WTC11 (cell line): ENCODE measurements around the gene GABRR3. TPM values are rescaled to one million over a fixed set of nuclear protein-coding genes. Genes with fewer than 3 reads are reported as not detected.

Experiments
- ATAC-seq: fragments of 200-7000 bp; cut with Tn5 transposase; 2 replicates; pipeline ENCODE4 v1.10.0; 2021; ENCODE audit warnings: mild to moderate bottlenecking, moderate library complexity
- CTCF ChIA-PET: fragments of 300-600 bp; sonication (Branson Sonifier 250); formaldehyde crosslinking; loops from one replicate; lab custom pipeline; 2021; ENCODE audit warnings: antibody characterized with exemption; lab: Charles Lee
- POLR2A ChIA-PET: fragments of 350-600 bp; sonication (Branson Sonifier 250); formaldehyde crosslinking; loops from one replicate; lab custom pipeline; 2021; ENCODE audit warnings: antibody characterized with exemption; lab: Charles Lee
- DNase-seq: peaks from one replicate; pipeline ENCODE4 v3.0.0; 2021; ENCODE audit warnings: low spot score
- H3K27ac Mint-ChIP-seq: 2 replicates; pipeline ENCODE4 v1.8.0; 2021; ENCODE audit warnings: mixed read lengths
- H3K27me3 Mint-ChIP-seq: 2 replicates; pipeline ENCODE4 v1.8.0; 2021; ENCODE audit warnings: low read depth, mild to moderate bottlenecking, moderate library complexity, mixed read lengths
- H3K36me3 Mint-ChIP-seq: 2 replicates; pipeline ENCODE4 v1.8.0; 2021; ENCODE audit warnings: mixed read lengths
- H3K4me1 Mint-ChIP-seq: 2 replicates; pipeline ENCODE4 v1.8.0; 2022; ENCODE audit warnings: mixed read lengths
- H3K4me3 Mint-ChIP-seq: 2 replicates; pipeline ENCODE4 v1.8.0; 2021; ENCODE audit warnings: mild to moderate bottlenecking, moderate library complexity, mixed read lengths
- H3K9me3 Mint-ChIP-seq: 2 replicates; pipeline ENCODE4 v1.8.0; 2021; ENCODE audit warnings: mixed read lengths
- ATF3 ChIP-seq: sonication (generic); formaldehyde crosslinking; conservative IDR thresholded peaks from 2 replicates; pipeline ENCODE4 v1.8.1; 2022; ENCODE audit warnings: mild to moderate bottlenecking, missing genetic modification reagents
- ERG ChIP-seq: fragments of 250-450 bp; sonication (Bioruptor Pico); IDR thresholded peaks from 2 replicates; pipeline ENCODE4 v1.8.0; 2021; ENCODE audit warnings: mild to moderate bottlenecking
- ETV6 ChIP-seq: sonication (generic); formaldehyde crosslinking; IDR thresholded peaks from 2 replicates; pipeline ENCODE4 v1.8.1; 2022; ENCODE audit warnings: mild to moderate bottlenecking, missing genetic modification reagents
- FOXP1 ChIP-seq: sonication (generic); formaldehyde crosslinking; IDR thresholded peaks from 2 replicates; pipeline ENCODE4 v1.8.0; 2022; ENCODE audit warnings: missing genetic modification reagents, mild to moderate bottlenecking, moderate library complexity, borderline replicate concordance
- GABPB1 ChIP-seq: sonication (generic); formaldehyde crosslinking; IDR thresholded peaks from 2 replicates; pipeline ENCODE4 v1.8.1; 2023; ENCODE audit warnings: mild to moderate bottlenecking, missing genetic modification reagents
- MXD4 ChIP-seq: fragments of 250-450 bp; sonication (Bioruptor Pico); IDR thresholded peaks from 2 replicates; pipeline ENCODE4 v1.8.0; 2021; ENCODE audit warnings: mild to moderate bottlenecking, moderate library complexity, borderline replicate concordance
- OVOL2 ChIP-seq: fragments of 250-450 bp; sonication (Bioruptor Pico); IDR thresholded peaks from 2 replicates; pipeline ENCODE4 v1.9.0; 2021; ENCODE audit warnings: mild to moderate bottlenecking, borderline replicate concordance
- TP53 ChIP-seq: sonication (generic); formaldehyde crosslinking; IDR thresholded peaks from 2 replicates; pipeline ENCODE4 v1.8.1; 2023; ENCODE audit warnings: mild to moderate bottlenecking, missing genetic modification reagents
- USF2 ChIP-seq: sonication (generic); formaldehyde crosslinking; IDR thresholded peaks from 2 replicates; pipeline ENCODE4 v1.8.1; 2023; ENCODE audit warnings: mild to moderate bottlenecking, missing genetic modification reagents, moderate library complexity
- ZNF138 ChIP-seq: sonication (generic); formaldehyde crosslinking; conservative IDR thresholded peaks from 2 replicates; pipeline ENCODE4 v1.8.1; 2022; ENCODE audit warnings: mild to moderate bottlenecking, moderate library complexity, missing genetic modification reagents
- ZNF317 ChIP-seq: sonication (generic); formaldehyde crosslinking; IDR thresholded peaks from 2 replicates; pipeline ENCODE4 v1.8.1; 2023; ENCODE audit warnings: low read depth, mild to moderate bottlenecking, moderate library complexity, missing genetic modification reagents, borderline replicate concordance
- ZNF416 ChIP-seq: fragments of 250-450 bp; sonication (Bioruptor Pico); IDR thresholded peaks from 2 replicates; pipeline ENCODE4 v1.9.0; 2021; ENCODE audit warnings: mild to moderate bottlenecking, inconsistent platforms
- ZNF512 ChIP-seq: sonication (generic); formaldehyde crosslinking; IDR thresholded peaks from 2 replicates; pipeline ENCODE4 v1.8.1; 2022; ENCODE audit warnings: missing genetic modification reagents, borderline replicate concordance
- total RNA-seq: library from RNA; stranded (reverse); gene quantifications from 3 replicates; pipeline ENCODE4 v1.2.3, GENCODE V29; 2021
- TF ChIP-seq, protein P1 (sequence below): sonication (generic); formaldehyde crosslinking; IDR thresholded peaks from 2 replicates; pipeline ENCODE4 v1.8.0; 2023; ENCODE audit warnings: missing genetic modification reagents, mild to moderate bottlenecking, borderline replicate concordance
- TF ChIP-seq, protein P2 (sequence below): sonication (generic); formaldehyde crosslinking; IDR thresholded peaks from 2 replicates; pipeline ENCODE4 v1.8.1; 2023; ENCODE audit warnings: mild to moderate bottlenecking, moderate library complexity, missing genetic modification reagents
- TF ChIP-seq, protein P3 (sequence below): sonication (generic); formaldehyde crosslinking; IDR thresholded peaks from 2 replicates; pipeline ENCODE4 v1.8.1; 2022; ENCODE audit warnings: low read depth, missing genetic modification reagents, borderline replicate concordance
- TF ChIP-seq, protein P4 (sequence below): sonication (generic); formaldehyde crosslinking; IDR thresholded peaks from 2 replicates; pipeline ENCODE4 v1.8.1; 2022; ENCODE audit warnings: mild to moderate bottlenecking, missing genetic modification reagents, moderate library complexity, borderline replicate concordance
- TF ChIP-seq, protein P5 (sequence below): fragments of 250-450 bp; sonication (Bioruptor Pico); IDR thresholded peaks from 2 replicates; pipeline ENCODE4 v1.9.0; 2021; ENCODE audit warnings: moderate library complexity, mild to moderate bottlenecking, inconsistent platforms, borderline replicate concordance

Gene GABRR3
- total RNA-seq, 1 experiment from 2014 or later: not detected

DNA sequence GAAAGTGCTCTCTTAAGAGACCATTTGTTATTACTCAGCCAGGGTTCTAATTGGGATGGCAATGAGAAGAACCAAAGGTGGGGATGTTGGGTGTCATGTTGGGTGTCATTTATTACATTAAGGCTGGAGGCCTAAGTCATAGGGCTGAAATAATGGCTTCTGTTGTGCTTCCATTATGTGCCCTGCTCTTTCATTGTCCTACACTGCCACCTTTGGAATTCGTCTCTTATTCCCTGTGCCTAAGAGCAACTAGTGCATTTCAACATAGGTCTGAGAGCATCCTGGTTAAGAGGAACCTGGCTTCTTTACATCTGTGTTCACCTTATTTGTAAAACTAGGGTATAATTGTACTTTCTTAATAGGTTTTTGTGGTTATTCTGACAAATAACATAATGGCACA, 95.1 kb downstream of the GABRR3 start:
- H3K36me3 Mint-ChIP-seq: peaks cover 13% of the 10 kb centered on the region
- POLR2A ChIA-PET: no interaction called here
- no peaks in the 10 kb centered on the region for H3K4me1 Mint-ChIP-seq
- no peak for TF ChIP-seq ZNF317
- TF ChIP-seq, protein P1, sequence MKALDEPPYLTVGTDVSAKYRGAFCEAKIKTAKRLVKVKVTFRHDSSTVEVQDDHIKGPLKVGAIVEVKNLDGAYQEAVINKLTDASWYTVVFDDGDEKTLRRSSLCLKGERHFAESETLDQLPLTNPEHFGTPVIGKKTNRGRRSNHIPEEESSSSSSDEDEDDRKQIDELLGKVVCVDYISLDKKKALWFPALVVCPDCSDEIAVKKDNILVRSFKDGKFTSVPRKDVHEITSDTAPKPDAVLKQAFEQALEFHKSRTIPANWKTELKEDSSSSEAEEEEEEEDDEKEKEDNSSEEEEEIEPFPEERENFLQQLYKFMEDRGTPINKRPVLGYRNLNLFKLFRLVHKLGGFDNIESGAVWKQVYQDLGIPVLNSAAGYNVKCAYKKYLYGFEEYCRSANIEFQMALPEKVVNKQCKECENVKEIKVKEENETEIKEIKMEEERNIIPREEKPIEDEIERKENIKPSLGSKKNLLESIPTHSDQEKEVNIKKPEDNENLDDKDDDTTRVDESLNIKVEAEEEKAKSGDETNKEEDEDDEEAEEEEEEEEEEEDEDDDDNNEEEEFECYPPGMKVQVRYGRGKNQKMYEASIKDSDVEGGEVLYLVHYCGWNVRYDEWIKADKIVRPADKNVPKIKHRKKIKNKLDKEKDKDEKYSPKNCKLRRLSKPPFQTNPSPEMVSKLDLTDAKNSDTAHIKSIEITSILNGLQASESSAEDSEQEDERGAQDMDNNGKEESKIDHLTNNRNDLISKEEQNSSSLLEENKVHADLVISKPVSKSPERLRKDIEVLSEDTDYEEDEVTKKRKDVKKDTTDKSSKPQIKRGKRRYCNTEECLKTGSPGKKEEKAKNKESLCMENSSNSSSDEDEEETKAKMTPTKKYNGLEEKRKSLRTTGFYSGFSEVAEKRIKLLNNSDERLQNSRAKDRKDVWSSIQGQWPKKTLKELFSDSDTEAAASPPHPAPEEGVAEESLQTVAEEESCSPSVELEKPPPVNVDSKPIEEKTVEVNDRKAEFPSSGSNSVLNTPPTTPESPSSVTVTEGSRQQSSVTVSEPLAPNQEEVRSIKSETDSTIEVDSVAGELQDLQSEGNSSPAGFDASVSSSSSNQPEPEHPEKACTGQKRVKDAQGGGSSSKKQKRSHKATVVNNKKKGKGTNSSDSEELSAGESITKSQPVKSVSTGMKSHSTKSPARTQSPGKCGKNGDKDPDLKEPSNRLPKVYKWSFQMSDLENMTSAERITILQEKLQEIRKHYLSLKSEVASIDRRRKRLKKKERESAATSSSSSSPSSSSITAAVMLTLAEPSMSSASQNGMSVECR (CRISPR knock-in tag): no peak
- TF ChIP-seq, protein P2, sequence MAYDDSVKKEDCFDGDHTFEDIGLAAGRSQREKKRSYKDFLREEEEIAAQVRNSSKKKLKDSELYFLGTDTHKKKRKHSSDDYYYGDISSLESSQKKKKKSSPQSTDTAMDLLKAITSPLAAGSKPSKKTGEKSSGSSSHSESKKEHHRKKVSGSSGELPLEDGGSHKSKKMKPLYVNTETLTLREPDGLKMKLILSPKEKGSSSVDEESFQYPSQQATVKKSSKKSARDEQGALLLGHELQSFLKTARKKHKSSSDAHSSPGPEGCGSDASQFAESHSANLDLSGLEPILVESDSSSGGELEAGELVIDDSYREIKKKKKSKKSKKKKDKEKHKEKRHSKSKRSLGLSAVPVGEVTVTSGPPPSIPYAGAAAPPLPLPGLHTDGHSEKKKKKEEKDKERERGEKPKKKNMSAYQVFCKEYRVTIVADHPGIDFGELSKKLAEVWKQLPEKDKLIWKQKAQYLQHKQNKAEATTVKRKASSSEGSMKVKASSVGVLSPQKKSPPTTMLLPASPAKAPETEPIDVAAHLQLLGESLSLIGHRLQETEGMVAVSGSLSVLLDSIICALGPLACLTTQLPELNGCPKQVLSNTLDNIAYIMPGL (CRISPR knock-in tag): no peak
- TF ChIP-seq ZNF416 (CRISPR knock-in tag): no peak
- no peak for TF ChIP-seq MXD4 (CRISPR knock-in tag)
- TF ChIP-seq ZNF512: no peak
- no peak overlapping the region for H3K4me3 Mint-ChIP-seq
- CTCF ChIA-PET: interaction anchor here (0.6 to 1.3 kb wide), 3 partner anchors 83 to 278 kb away, joined by 3 read pairs; partner anchors contain the start of gene CRYBG3
- ATAC-seq: peak; percentile 84
- no peak for DNase-seq
- H3K27me3 Mint-ChIP-seq: no peaks in the 10 kb centered on the region
- no peaks in the 10 kb centered on the region for H3K9me3 Mint-ChIP-seq
- no peak overlapping the region for H3K27ac Mint-ChIP-seq

- DNase-seq (no peak), ATAC-seq (no peak)
- peaks cover 15% of the 10 kb centered on the region for H3K36me3 Mint-ChIP-seq
- no peak overlapping the region for H3K27ac Mint-ChIP-seq
- H3K27me3 Mint-ChIP-seq: no peaks in the 10 kb centered on the region
- no peaks in the 10 kb centered on the region for H3K9me3 Mint-ChIP-seq
- ChIA-PET CTCF (no interaction called here), POLR2A (no interaction called here)
- H3K4me1 Mint-ChIP-seq: no peaks in the 10 kb centered on the region
- no peak overlapping the region for H3K4me3 Mint-ChIP-seq
- no peak for TF ChIP-seq OVOL2 (CRISPR knock-in tag)
- TF ChIP-seq, protein P3, sequence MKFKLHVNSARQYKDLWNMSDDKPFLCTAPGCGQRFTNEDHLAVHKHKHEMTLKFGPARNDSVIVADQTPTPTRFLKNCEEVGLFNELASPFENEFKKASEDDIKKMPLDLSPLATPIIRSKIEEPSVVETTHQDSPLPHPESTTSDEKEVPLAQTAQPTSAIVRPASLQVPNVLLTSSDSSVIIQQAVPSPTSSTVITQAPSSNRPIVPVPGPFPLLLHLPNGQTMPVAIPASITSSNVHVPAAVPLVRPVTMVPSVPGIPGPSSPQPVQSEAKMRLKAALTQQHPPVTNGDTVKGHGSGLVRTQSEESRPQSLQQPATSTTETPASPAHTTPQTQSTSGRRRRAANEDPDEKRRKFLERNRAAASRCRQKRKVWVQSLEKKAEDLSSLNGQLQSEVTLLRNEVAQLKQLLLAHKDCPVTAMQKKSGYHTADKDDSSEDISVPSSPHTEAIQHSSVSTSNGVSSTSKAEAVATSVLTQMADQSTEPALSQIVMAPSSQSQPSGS (CRISPR knock-in tag): no peak
- no peak for TF ChIP-seq ERG (CRISPR knock-in tag)
- no peak for TF ChIP-seq TP53 (CRISPR knock-in tag)
- TF ChIP-seq ETV6 (CRISPR knock-in tag): no peak
- TF ChIP-seq, protein P4, sequence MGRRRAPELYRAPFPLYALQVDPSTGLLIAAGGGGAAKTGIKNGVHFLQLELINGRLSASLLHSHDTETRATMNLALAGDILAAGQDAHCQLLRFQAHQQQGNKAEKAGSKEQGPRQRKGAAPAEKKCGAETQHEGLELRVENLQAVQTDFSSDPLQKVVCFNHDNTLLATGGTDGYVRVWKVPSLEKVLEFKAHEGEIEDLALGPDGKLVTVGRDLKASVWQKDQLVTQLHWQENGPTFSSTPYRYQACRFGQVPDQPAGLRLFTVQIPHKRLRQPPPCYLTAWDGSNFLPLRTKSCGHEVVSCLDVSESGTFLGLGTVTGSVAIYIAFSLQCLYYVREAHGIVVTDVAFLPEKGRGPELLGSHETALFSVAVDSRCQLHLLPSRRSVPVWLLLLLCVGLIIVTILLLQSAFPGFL (CRISPR knock-in tag): no peak
- TF ChIP-seq ATF3 (CRISPR knock-in tag): no peak
- TF ChIP-seq ZNF138 (CRISPR knock-in tag): no peak
- TF ChIP-seq USF2 (CRISPR knock-in tag): no peak
- TF ChIP-seq, protein P5, sequence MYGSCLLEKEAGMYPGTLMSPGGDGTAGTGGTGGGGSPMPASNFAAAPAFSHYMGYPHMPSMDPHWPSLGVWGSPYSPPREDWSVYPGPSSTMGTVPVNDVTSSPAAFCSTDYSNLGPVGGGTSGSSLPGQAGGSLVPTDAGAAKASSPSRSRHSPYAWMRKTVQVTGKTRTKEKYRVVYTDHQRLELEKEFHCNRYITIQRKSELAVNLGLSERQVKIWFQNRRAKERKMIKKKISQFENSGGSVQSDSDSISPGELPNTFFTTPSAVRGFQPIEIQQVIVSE: no peak
- TF ChIP-seq FOXP1 (CRISPR knock-in tag): no peak
- TF ChIP-seq, protein P2 (CRISPR knock-in tag): no peak
- TF ChIP-seq GABPB1: no peak
These were observed 95.7 kb downstream of the GABRR3 start for GRCh38 chr3:97939401-97939800.
